ENCODE measurements around the gene HPCAL1.

HPCAL1 gene

DNA sequence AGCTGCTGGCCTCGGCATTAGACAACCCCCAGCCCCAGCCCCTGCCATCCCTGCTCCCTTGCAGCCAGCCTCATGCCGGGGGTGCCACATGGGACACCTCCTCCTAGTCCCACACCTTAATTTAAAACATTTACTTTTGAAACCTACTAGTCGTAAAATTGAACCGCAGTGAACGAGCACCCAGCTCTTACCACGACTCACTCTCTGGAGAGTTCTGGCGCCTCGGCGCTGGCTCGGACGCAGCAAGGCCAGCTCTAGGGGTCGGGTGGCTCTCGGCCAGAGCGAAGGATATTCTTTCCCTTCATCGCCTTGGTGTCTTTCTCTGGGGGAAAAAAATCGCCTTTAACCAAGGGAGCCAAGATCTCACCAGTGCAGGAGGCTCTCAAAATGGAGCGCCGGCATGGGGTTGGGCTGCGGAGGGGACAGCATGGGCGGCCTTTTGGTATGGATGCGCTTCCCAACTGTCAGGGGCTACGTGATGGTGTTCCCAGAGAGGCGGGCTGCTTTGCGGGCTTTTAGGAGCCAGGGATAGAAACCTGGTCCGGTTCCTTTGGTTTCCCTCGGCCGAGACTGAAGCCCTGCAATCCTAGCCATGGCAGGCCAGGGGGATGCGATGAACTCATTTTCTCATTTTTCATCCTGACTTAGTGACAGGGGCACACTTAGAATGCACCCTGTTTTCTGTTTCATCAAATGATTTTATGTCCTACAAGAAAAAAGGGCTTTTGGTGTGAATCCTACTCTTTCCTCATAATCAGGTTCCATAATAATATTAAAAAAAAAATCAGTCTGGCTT lies 2.0 kb downstream of the HPCAL1 start:
- DNase-seq, result no peak

DNA sequence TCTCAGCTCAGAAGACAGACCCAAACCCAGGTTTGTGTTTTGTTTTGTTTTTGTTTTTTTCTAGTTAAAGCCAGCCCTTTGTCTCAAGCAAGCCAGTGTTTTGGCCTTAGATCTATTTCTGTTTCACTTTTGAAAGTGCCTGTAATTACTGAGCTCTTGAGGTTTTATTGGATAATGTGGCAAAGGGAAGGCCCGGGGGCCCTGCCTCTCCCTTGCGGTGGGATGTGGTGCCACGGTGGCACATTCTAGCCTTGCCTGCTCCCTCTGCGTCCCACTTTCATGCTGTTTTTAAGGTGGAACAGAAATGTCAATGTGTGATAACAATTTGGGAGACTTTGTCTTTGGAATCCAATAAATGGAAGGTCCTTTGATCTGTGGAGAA lies 2.5 kb downstream of the HPCAL1 start:
- DNase-seq, result peak; percentile 30 to 56

DNA sequence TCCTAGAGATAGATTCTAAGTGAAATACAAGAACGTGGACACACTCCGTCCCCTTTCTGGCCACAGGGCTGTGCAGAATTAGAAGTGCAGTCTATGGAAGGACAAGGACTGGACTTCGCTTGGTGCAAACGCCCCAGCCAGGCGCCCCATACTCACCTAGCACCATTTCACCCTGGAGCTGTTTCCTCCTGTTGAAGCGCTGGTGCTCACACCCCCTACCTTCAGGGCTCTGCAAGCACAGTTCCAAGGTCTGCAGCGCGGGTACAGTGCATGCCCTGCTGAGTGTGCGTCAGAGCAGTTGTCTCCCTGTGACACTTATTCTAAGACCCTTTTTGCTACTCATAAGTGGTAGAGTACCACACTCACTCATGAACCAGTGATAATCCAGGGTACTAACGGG lies 3.0 kb downstream of the HPCAL1 start:
- DNase-seq, result peak; percentile 27 to 51

DNA sequence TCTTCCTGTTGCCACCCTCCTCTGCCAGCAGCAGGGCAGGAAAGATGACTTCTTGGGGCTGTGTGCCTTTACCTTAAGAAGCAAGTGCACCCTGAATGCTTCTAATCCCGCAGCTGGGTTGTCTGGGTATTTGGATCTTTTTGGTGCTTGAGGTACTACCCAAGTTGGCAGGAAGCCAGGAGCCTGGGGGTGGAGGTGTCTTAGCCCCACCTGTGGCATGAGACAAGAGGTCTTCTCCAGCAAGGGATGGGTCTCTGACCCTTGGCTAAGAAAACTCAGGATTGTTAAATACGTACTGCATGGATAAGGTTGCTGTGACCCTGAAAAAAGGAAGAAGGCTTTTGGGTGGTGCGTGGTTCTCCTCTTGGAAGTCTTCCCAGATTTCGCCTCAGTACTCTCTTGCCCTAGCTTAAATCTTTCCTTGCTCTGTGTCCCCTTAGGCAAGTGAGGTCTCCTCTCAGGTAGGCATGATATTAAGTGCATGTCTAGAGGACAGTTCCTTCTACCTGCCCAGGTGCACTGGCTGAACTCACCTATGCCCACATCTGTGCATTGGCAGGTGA lies 4.3 kb downstream of the HPCAL1 start:
- DNase-seq, result peak in 1 of 2 donors; percentile 15

DNA sequence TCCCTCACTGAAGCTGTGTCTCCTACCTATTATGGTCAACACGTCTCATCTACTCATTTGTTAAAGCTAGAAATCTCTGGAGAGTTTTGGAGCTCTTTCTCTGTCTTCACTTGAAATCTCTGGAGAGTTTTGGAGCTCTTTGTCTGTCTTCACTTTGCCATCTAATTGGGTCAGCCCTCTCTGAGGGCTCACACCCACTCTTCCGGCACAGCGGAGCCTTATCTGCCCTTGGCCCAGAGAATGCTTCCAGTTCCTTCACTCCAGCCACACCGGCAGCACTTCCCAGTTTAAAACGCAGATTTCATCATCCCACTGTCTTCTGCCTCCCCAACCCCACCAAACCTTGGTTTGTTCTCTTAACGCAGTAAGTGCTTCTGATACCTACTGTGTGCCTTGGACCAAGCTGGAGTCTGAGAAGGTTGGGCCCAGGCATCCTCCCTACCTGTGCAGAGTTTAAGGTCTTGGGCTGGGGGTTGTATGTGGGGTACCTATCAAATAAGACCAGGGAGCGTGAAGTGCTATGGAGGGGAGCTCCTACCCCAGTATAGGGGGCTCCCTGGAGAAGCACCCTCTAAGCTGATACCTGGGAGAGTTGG lies 5.0 kb downstream of the HPCAL1 start:
- DNase-seq, result no peak

DNA sequence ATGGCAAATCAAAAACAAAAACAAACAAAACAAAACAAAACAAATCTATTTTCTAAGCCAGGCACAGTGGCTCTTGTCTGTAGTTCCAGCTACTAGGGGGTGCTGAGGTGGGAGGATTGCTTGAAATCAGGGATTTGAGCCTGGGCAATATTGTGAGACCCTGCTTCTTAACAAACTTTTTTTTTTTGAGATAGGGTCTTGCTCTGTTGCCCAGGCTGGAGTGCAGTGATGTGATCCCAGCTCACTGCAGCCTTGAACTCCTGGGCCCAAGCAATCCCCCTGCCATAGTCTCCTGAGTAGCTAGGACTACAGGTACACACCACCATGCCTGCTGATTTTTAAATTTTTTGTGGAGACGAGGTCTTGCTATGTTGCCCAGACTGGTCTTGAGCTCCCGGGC lies 6.2 kb downstream of the HPCAL1 start:
- DNase-seq, result no peak

DNA sequence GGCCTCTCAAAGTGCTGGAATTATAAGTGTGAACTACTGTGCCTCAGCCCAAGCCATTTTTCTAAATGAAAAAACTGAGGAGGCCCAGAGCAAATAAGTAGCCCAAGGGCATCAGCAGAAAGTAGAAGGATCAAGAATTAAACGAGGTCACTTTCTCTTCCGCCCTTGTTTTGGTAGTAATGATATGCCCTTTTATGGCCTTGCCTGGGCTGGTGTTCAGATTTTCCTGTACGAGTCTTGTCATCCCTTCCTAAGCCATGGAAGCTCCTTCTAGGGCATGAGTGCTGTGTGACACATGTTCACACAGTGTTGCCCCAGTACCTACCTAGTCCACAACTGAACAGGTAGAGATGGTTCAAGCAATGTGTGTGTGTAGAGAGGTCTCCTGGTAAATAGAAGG lies 6.6 kb downstream of the HPCAL1 start:
- DNase-seq, result no peak

DNA sequence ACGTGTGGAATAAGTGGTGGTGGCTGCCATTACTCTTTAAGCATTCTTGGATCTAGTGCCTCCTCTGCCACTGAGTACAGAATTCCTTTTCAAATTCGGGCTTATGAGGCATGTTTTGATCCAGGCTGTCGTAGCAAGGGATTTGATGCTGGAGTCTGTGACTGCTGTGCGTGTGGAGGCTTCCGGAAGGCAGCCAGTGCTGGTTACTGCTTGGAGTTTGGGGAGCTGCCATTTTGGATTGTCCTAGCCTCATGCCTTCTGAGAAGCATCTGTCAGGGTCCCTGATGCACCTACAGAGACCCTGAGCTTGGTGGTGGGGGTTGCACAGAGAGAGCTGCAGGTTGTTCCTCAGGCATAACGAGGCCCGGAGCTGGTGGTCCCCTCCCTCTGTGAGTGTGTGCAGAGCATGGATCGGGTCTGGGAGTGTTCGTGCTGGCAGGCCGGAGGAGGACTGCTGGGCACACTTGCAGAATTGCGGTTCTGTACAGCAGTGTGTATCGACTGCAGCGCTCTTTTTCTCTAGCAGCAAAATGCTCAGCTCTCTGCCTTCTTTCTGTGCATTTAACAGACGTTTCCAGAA lies 7.7 kb downstream of the HPCAL1 start:
- DNase-seq, result no peak

DNA sequence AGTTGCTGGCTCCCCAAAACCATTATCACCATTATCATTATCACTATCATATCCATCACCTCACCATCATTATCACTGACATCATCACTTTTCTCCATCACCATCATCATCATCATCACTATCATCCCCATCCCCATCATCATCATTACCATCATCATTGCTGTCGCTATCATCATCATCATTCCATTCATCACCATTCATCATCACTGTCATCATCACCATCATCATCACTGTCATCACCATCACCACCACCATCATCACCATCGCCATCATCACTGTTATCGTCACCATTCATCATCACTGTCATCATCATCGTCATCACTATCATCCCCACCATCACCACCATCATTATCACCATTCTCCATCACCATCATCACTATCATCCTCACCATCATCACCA lies 9.0 kb downstream of the HPCAL1 start:
- no peak for DNase-seq

DNA sequence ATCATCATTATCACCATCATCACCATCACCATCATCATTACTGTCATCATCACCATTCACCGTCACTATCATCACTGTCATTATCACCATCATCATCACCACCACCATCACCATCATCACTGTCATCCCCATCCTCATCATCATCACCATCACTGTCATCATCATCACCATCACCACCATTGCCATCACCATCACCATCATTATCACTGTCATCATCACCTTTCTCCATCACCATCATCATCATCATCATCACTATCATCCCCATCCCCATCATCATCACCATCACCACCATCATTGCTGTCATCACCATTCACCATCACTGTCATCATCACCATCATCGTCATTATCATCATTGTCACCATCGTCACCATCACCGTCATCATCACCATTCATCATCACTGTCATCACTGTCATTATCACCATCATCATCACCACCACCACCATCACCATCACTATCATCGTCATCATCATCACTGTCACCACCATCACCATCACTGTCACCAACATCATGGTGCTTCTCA lies 9.8 kb downstream of the HPCAL1 start:
- no peak for DNase-seq

DNA sequence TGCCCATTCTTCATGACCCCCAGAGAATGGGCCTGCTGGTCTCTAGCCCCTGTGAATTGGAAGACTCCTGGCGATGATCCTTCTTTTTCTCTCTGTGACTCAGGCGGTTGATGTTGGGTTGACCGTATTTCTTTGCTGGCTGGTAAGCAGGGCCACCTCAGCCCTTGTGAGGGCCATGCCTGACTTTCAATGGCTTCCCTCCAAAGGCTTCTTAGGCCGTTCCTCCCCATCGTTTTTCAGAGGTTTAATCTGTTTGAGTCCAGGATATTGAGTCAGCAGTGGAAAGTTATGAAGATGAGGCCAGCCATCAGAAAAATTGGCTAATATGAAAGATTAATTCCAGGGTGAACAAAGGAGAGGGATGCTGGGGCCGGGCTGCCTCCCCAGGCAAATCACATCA lies 13.6 kb downstream of the HPCAL1 start:
- no peak for DNase-seq

DNA sequence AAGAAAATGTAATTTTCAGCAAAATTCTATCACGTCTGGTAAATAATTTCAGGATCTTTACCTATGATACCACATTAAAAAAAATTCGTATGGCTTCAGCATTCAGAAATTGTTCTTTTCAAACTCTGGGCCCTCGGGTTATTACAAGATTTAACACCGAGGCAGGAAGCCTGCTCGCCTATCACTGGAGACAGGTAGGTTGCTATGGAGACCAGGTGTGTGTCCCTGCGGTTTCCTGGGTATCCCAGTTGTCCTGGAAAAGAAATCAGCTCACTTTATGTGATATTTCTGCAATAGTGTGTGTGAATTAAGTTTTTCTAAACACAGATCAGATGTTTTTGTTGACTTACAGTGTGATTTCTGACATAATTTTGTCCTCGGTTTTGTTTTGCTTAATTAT lies 14.2 kb downstream of the HPCAL1 start:
- DNase-seq, result no peak

DNA sequence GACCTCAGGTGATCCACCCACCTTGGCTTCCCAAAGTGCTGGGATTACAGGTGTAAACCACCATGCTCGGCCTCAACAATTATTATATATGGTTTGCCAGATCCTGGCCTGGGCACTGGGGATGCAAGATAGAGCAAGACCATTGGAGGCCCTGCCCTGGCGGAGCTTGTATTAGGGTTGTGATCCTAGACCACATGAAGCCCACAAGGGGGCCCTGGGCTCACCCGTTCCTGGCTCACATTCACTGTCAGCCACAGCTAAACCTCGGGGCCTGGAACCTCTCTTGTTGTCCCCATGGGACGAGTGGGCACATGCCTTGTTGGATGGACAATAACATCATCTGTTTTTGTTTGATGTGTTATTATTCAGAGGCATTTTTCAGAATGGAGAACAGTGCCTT lies 14.9 kb downstream of the HPCAL1 start:
- DNase-seq, result no peak

DNA sequence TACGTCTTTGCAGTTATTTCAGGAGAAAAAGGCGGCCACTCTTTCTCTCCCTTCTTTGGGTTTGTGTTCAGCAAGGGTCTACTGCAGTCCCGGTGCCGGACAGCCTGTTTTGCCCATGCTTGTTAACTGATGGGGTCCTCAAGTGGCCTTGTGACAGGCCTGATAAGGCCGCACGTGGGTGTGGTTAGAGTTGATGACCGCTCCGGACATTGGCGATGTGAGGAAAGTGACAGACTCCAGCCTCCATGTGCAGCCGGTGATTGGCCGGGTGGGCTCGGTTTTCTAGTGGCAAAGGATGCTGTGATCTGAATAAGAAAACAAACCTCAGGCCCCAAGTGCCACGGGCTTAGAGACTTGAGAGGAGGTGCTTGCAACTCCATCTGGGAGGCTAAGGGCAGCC lies 15.6 kb downstream of the HPCAL1 start:
- no peak for DNase-seq

DNA sequence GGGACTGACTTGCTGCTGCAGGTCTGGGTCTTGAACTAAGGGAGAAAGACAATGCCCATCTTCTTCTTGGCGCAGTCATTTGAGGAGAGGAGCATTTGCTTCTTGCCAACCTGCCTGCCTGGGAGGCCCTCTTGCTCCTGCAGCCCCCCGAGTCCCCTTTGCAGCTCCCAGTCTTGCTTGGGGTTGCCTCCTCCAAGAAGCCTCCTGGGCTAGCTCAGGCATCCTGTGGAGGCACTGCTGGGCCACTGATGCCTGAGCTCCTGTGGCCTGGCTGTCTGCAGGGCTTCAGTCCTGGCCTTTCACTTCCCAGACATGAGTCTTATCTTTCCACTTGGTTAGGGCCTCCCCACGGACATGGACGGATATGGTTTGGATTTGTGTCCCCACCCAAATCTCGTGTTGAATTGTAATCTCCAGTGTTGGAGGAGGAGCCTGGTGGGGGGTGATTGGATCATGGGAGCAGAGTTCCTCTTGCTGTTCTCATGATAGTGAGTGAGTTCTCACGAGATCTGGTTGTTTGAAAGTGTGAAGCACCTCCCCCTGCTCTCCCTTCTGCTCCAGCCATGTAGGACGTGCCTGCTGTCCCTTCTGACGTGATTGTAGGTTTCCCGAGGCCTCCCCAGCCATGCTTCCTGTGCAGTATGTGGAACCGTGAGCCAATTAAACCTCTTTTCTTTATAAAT lies 17.3 kb downstream of the HPCAL1 start:
- DNase-seq, result no peak

DNA sequence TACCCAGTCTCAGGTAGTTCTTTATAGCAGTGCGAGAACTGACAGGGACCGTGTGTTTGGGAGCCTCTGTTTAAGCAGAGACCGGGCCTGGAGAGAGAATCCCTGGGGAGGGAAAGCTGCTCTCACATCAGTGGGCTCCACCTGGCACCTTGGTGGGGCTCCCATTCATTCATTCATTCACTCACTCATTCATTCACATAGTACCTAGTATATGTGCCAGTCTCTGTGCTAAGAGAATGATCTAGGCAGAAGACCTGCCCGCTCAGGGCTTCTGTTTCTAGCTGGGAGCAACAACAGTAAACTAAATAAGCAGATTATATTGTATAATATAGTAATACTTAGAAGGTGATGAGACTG lies 17.8 kb downstream of the HPCAL1 start:
- DNase-seq, result no peak

DNA sequence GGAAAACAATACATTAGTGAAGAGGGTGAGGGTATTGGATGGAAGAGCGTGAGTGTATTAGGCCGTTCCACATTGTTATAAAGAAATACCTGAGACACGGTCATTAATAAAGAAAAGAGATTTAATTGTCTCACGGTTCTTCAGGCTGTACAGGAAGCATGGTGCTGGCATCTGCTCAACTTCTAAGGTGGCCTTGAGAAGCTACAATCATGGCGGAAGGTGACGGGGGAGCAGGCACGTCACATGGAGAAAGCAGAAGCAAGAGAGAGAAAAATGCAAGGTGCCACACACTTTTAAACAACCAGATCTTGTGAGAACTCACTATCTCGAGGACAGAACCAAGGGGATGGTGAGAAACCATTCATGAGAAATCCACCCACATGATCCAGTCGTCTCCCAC lies 18.2 kb downstream of the HPCAL1 start:
- no peak for DNase-seq

DNA sequence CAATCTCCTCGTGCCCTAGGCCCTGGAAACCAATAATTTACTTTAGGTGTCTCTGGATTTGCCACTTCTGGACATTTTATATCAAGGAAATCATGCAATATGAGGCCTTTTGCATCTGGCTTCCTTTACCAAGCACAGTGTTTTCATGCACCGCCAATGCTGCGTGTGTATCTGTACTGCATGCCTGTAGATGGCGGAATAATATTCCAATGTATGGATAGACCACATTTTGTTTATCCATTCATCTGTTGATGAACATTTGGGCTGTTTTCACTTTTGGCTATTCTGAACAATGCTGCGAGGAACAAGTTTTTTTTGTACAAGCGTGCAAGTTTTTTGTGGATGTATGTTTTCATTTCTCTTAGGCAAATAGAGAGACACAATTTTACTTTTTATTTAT lies 18.9 kb downstream of the HPCAL1 start:
- no peak for DNase-seq

DNA sequence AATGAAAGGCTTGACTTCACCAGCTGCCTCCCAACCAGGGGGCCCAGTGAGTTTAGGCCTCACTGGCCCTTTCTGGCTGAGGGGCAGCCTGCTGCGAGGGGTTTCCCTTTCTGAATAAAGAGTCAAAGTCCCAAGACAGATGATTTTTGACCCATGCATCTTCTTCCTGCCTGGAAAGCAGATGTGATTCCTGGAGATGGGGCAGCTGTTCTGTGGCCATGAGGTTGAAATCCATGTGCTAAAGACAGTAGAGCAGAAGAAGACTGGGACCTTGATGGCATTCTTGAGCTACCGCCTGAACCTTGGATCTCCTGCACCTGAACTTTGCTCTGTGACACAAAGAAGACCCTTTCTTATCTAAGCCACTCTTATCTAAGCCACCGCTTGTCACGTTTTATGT lies 19.8 kb downstream of the HPCAL1 start:
- no peak for DNase-seq

DNA sequence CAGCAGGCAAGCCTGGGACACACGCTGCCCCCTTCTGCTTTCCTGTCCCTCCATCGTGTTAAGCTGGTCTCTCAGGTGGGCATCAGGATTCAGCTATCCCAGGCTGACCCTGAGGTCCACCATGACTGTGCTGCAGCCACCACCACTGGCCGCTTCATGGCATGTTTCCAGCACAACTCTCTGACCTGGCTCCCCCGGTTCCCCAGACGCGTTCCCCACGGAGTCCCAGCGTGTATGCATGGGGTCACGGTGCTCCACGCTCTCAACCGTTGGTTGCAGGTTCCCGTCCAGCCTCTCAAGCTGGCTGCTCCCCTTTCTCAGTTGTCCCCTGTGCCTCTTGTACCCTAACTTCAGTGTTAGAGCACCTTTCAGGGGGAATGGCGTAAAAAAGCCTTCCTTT lies 20.3 kb downstream of the HPCAL1 start:
- no peak for DNase-seq

DNA sequence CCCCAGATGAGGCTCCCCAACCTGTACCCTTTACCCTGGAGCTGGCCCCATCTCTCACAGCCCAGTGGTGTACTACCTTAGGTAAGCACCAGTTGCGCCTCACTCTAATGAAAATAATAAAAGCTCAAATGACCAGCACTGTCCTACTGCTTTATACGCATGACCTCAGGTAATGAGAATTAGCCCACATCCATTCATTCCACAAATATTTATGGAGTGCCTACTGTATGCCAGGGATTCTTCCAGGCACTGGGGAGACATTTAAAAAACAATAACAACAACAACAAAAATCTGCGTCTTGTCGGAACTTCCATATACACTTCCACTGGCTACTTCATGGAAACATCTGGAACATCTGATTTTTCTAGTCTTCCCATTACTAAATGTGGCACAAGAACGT lies 20.8 kb downstream of the HPCAL1 start:
- no peak for DNase-seq

DNA sequence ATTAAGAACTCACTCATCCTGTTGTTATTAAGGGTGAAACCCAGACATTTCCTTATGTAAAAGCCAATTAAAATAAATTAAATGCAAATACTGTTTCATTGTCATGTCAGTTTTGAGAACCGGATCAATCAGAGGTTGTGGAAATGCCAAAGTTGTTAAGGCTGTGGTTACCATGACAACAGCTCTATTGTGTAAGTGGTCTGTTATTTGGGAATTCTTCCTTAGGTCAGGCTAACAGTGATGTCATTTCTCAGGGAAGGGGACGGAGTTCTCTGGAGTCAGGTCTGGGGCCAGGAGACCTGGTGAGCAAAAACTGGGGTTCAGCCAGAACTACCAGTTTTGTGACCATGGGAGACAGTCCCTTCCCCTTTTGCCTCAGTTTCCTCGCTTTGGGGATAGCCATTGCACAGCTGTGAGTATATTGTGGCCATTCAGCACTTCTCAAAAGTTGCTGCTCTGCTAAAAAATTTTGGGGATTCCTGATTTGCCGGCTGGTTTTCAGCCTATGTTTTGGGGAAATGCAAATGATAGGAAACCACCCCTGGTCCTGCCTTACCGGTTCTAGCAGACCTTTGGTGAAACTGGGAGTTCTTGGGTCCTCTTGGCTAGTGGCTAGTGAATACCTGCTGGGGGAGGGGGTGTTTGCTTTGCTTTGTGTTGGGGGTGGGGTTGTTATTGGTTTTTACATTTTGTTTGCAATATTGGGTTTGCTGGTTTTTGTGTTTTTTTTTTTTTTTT lies 21.6 kb downstream of the HPCAL1 start:
- no peak for DNase-seq

All from CD4-positive, alpha-beta T cell treated with Interleukin-1 beta for 1 hour (primary cell).